ENCODE measurements around the gene UQCC2. TPM values are rescaled to one million over a fixed set of nuclear protein-coding genes. Genes with fewer than 3 reads are reported as not detected.
A peak's percentile ranks its signal among the peaks of the same experiment; 100 is the strongest.

UQCC2 gene
- total RNA-seq = 10 to 100 TPM; 11.3 to 39.4 (median 21.7) TPM

DNA sequence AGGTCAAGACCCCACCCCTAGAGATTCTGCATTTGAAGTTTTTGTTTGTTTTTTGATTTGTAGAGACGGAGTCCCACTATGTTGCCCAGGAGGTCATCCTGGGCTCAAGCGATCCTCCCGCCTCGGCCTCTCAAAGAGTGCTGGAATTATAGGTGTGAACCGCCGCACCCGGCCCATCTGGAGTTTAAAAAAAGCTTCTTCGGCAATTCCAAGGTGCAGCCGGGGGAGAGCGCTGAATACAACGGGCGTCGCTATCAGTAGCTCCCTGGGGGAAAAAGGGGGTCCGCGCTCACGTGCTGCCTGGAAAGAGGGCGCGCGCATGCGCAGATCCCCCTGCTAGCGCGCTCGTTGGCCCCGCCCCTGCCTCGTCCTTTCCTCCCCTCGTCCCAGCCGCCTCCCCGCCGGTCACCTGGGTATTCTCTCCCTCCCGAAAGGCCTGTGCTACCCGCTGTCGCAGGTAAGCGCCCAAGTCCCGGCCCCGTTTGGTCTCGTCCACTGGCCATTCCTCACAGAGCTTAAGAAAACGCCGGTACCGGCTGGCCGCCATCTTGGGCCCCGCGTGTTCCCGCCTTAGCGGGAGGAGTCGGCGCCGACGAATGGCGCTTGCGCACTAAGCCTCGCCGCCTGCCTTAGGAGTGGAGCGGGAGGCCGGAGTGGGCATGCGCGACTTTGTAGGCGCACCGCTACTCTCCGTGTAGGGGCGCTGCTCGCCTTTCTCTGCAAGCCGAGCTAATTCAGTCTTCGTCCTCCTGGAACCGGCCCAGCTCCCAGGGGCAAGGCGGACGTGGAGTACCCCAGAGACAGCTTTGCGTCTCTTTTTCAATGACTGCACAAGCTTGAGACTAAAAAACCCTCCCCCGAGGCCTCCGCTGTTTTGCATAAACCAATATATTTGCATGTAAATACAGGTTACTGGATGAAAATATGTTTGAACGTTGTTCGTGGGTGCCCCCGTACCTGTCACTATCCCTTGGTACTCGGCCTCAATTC, at the start of gene UQCC2:
TSS of gene UQCC2 (minus strand) at position 561 of the 990 bp plus-strand sequence. CDS start at position 547, 14 bp downstream.
- 3% methylated on average over 29 of the region's 73 CpGs for WGBS
- Histone ChIP-seq H3K4me3 (peak within 1 kb of the TSS; percentile 80), H3K4me1 (peaks cover 47% of the 10 kb centered on the region), H3K27ac (peak within 1 kb of the TSS; percentile 95), H3K9me3 (no peaks in the 10 kb centered on the region), H3K27me3 (no peaks in the 10 kb centered on the region), H3K36me3 (peaks cover 11% of the 10 kb centered on the region)
- peak; percentile 97 for DNase-seq (ENCODE audit: low spot score in 2 of 2)
- TF ChIP-seq POLR2AphosphoS5 (IDR thresholded peaks at IDR 0.05) (no peak), POLR2A (IDR thresholded peaks at IDR 0.05) (peak in 1 of 2 donors; percentile 51), EP300 (IDR thresholded peaks at IDR 0.05) (no peak)
- TF ChIP-seq, protein P1, sequence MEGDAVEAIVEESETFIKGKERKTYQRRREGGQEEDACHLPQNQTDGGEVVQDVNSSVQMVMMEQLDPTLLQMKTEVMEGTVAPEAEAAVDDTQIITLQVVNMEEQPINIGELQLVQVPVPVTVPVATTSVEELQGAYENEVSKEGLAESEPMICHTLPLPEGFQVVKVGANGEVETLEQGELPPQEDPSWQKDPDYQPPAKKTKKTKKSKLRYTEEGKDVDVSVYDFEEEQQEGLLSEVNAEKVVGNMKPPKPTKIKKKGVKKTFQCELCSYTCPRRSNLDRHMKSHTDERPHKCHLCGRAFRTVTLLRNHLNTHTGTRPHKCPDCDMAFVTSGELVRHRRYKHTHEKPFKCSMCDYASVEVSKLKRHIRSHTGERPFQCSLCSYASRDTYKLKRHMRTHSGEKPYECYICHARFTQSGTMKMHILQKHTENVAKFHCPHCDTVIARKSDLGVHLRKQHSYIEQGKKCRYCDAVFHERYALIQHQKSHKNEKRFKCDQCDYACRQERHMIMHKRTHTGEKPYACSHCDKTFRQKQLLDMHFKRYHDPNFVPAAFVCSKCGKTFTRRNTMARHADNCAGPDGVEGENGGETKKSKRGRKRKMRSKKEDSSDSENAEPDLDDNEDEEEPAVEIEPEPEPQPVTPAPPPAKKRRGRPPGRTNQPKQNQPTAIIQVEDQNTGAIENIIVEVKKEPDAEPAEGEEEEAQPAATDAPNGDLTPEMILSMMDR (IDR thresholded peaks at IDR 0.05) = peak in 1 of 2 donors; percentile 67

DNA sequence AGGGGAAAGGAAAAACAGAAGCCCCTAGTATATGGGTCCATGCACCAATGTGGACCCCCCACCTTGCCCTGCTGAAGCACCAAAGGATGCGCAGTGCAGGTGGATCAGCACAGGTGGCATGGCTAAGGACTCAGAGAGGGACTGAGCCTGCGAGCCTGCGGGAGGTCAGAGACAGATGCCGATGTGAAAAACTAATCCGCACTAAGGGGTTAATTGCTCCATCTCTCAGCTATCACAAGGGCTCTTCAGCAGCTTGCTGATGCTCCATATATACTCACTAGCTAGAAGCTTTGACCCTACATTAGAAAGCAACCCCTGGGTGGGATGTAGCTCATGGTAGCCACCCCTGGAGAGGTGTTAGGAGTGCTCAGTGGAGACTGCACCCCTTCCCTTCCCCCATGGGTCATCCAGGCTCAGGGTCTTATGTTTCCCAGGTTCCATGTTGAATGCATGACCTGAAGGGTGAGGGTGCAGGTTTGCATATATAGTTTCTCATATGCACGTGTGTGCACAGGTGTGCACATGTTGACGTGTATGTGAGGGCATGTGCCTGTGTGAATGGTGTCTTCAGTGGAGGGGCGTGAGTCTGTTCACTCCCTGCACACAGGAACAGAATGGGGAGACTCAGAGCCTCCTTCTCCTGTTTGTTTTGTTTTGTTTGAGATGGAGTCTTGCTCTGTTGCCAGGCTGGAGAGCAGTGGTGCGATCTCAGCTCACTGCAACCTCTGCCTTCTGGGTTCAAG, 48.6 kb upstream of the UQCC2 start:
- Histone ChIP-seq H3K4me1 (peaks cover 4% of the 10 kb centered on the region), H3K9me3 (no peaks in the 10 kb centered on the region), H3K36me3 (no peaks in the 10 kb centered on the region), H3K27ac (no peak overlapping the region), H3K4me3 (no peak overlapping the region), H3K27me3 (no peaks in the 10 kb centered on the region)
- DNase-seq (ENCODE audit: low spot score in 2 of 2) = no peak
- 88% methylated on average over 9 of the region's 9 CpGs for WGBS
- TF ChIP-seq POLR2AphosphoS5 (IDR thresholded peaks at IDR 0.05) = no peak
- TF ChIP-seq, protein P1 (IDR thresholded peaks at IDR 0.05) = no peak
- no peak for TF ChIP-seq POLR2A (IDR thresholded peaks at IDR 0.05)
- no peak for TF ChIP-seq EP300 (IDR thresholded peaks at IDR 0.05)

DNA sequence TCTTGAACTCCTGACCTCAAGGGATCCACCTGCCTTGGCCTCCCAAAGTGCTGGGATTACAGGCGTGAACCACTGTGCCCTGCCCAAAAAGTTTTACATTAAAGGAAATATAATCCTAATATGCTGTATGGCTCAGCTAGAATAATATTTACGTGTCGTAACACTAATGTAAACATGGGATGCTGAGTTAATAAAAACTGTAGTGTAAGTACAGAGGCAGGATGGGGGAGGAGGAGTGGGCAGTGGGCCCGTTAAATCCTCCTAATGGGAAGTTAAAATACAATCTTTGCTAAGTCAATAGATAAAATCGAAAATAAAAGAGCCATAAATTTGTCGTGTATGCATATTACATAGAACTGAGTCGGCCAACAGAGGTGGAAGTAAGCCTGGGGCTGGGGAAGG, 47.3 kb upstream of the UQCC2 start:
- Histone ChIP-seq H3K27me3 (no peaks in the 10 kb centered on the region), H3K9me3 (no peaks in the 10 kb centered on the region), H3K4me1 (peaks cover 4% of the 10 kb centered on the region), H3K36me3 (no peaks in the 10 kb centered on the region), H3K4me3 (no peak overlapping the region), H3K27ac (no peak overlapping the region)
- 58% methylated on average over 7 of the region's 7 CpGs for WGBS
- TF ChIP-seq, protein P1 (IDR thresholded peaks at IDR 0.05) = no peak
- TF ChIP-seq POLR2AphosphoS5 (IDR thresholded peaks at IDR 0.05) (no peak), POLR2A (IDR thresholded peaks at IDR 0.05) (no peak), EP300 (IDR thresholded peaks at IDR 0.05) (no peak)
- no peak for DNase-seq (ENCODE audit: low spot score in 2 of 2)

DNA sequence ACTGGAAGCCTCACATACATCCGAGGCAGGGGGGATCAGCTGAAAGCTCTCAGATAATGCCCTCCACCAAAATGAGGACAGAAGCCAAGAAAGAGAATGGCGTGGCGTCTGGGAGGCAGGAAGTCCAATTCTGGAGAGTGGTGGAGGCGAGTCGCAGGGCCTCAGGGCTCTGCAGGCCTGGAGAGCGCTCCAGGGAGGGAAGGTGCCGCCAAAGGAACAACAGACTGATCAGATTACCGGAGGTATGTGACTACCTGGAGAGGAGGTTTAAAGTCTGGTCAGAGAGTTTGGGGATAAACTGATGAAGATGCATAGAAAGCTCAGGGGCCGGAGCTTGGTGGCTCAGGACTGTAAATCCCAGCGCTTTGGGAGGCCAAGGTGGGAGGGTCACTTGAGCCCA, 46.4 kb upstream of the UQCC2 start:
- no peak for DNase-seq (ENCODE audit: low spot score in 2 of 2)
- Histone ChIP-seq H3K4me1 (peaks cover 4% of the 10 kb centered on the region), H3K36me3 (no peaks in the 10 kb centered on the region), H3K27me3 (no peaks in the 10 kb centered on the region), H3K9me3 (no peaks in the 10 kb centered on the region), H3K27ac (no peak overlapping the region), H3K4me3 (no peak overlapping the region)
- 80% methylated on average over 10 of the region's 10 CpGs for WGBS
- TF ChIP-seq EP300 (IDR thresholded peaks at IDR 0.05) (no peak), POLR2A (IDR thresholded peaks at IDR 0.05) (no peak), POLR2AphosphoS5 (IDR thresholded peaks at IDR 0.05) (no peak)
- TF ChIP-seq, protein P1 (IDR thresholded peaks at IDR 0.05) = no peak

DNA sequence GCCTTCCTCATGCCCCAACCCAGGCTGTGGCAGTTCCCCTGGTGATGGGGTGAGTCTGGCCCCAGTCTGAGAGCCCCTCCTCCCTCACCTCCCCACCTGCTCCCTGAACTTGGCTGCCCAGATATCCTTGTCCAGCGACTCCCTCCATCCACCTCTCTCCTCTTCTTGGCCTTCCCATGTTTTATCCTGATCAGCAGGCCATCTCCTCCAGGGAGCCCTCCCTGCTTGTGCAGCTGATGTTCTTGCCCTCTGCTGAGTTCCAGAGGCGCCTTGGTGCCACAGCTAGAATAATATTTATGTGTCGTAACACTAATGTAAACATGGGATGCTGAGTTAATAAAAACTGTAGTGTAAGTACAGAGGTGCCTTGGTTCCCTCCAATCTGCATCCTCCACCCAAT, 45.6 kb upstream of the UQCC2 start:
- 88% methylated on average over 3 of the region's 3 CpGs for WGBS
- Histone ChIP-seq H3K27me3 (no peaks in the 10 kb centered on the region), H3K36me3 (no peaks in the 10 kb centered on the region), H3K4me1 (peaks cover 6% of the 10 kb centered on the region), H3K4me3 (no peak overlapping the region), H3K27ac (no peak overlapping the region), H3K9me3 (no peaks in the 10 kb centered on the region)
- DNase-seq (ENCODE audit: low spot score in 2 of 2) = no peak
- TF ChIP-seq POLR2A (IDR thresholded peaks at IDR 0.05) (no peak), POLR2AphosphoS5 (IDR thresholded peaks at IDR 0.05) (no peak), EP300 (IDR thresholded peaks at IDR 0.05) (no peak)
- TF ChIP-seq, protein P1 (IDR thresholded peaks at IDR 0.05) = no peak

All from suprapubic skin (tissue), 4 donors.